A673 (cell line): Measurements from ENCODE around the gene PLN. TPM values are rescaled to one million over a fixed set of nuclear protein-coding genes. Genes with fewer than 3 reads are reported as not detected.

Experiments used
- BruUV-seq: library from RNA; stranded (reverse); fragments of 400-500 nt; replicated peaks from 2 replicates; lab custom pipeline; 2021; lab: Mats Ljungman, UMichigan
- CTCF ChIA-PET: fragments of 300-600 bp; sonication (Branson Sonifier 250); formaldehyde crosslinking; loops from one replicate; lab custom pipeline; 2022; ENCODE audit warnings: antibody characterized with exemption; lab: Charles Lee
- POLR2A ChIA-PET: fragments of 300-600 bp; sonication (Branson Sonifier 250); formaldehyde crosslinking; loops from one replicate; lab custom pipeline; 2022; ENCODE audit warnings: antibody characterized with exemption; ENCODE audit not compliant: low non-redundant PET; lab: Charles Lee
- DNase-seq: peaks from one replicate; pipeline ENCODE4 v3.0.0-alpha.2; 2015; ENCODE audit warnings: low spot score
- H3K27ac ChIP-seq: fragments of 200-600 bp; sonication (generic); 2 replicates; pipeline ENCODE4 v1.5.1; 2016; ENCODE audit warnings: mixed run types, low read depth, mild to moderate bottlenecking, mixed read lengths, antibody characterized with exemption, low read length; ENCODE audit not compliant: poor library complexity, severe bottlenecking
- H3K27me3 ChIP-seq: fragments of 200-600 bp; sonication (generic); replicated peaks from 2 replicates; pipeline ENCODE4 v1.6.1; 2017; ENCODE audit warnings: mixed run types, low read depth, mild to moderate bottlenecking, mixed read lengths, antibody characterized with exemption, low read length; ENCODE audit not compliant: insufficient read depth, poor library complexity
- H3K36me3 ChIP-seq: fragments of 200-600 bp; sonication (generic); 2 replicates; pipeline ENCODE4 v1.6.1; 2016; ENCODE audit warnings: mixed run types, mild to moderate bottlenecking, mixed read lengths, antibody characterized with exemption, low read length; ENCODE audit not compliant: insufficient read depth, poor library complexity, severe bottlenecking
- H3K4me1 ChIP-seq: fragments of 200-600 bp; sonication (generic); 2 replicates; pipeline ENCODE4 v1.6.1; 2017; ENCODE audit warnings: mixed run types, mild to moderate bottlenecking, mixed read lengths, antibody characterized with exemption, low read length; ENCODE audit not compliant: insufficient read depth, poor library complexity, severe bottlenecking
- H3K4me3 ChIP-seq: fragments of 200-600 bp; sonication (generic); 2 replicates; pipeline ENCODE4 v1.5.1; 2016; ENCODE audit warnings: low read depth, mixed run types, mild to moderate bottlenecking, mixed read lengths, low read length; ENCODE audit not compliant: poor library complexity, severe bottlenecking
- H3K9me3 ChIP-seq: fragments of 200-600 bp; sonication (generic); 2 replicates; pipeline ENCODE4 v1.6.1; 2016; ENCODE audit warnings: mixed run types, low read depth, mild to moderate bottlenecking, mixed read lengths, antibody characterized with exemption, low read length; ENCODE audit not compliant: poor library complexity, severe bottlenecking
- EZH2 ChIP-seq: fragments of 200-600 bp; sonication (generic); IDR thresholded peaks from 2 replicates; pipeline ENCODE4 v1.6.1; 2017; ENCODE audit warnings: borderline replicate concordance, low read depth, mild to moderate bottlenecking, mixed read lengths, antibody characterized with exemption, low read length; ENCODE audit not compliant: poor library complexity, severe bottlenecking
- intact Hi-C: fragments of 100-400 bp; cut with micrococcal nuclease; formaldehyde crosslinking; loops from one replicate; pipeline ENCODE4 v1.10.0; 2022; ENCODE audit not compliant: unreplicated experiment
- total RNA-seq: library from RNA; stranded (reverse); gene quantifications from 2 replicates; pipeline ENCODE4 v1.2.3, GENCODE V29; 2021
- TF ChIP-seq, protein P1 (sequence below): fragments of 300-800, 200-600 bp; sonication (generic); conservative IDR thresholded peaks from 2 replicates; pipeline ENCODE4 v1.5.1; 2017; ENCODE audit warnings: low read depth, mild to moderate bottlenecking, antibody characterized with exemption, low read length, moderate library complexity, mixed read lengths

Gene PLN
- total RNA-seq, 1 experiment from 2014 or later, result not detected

DNA sequence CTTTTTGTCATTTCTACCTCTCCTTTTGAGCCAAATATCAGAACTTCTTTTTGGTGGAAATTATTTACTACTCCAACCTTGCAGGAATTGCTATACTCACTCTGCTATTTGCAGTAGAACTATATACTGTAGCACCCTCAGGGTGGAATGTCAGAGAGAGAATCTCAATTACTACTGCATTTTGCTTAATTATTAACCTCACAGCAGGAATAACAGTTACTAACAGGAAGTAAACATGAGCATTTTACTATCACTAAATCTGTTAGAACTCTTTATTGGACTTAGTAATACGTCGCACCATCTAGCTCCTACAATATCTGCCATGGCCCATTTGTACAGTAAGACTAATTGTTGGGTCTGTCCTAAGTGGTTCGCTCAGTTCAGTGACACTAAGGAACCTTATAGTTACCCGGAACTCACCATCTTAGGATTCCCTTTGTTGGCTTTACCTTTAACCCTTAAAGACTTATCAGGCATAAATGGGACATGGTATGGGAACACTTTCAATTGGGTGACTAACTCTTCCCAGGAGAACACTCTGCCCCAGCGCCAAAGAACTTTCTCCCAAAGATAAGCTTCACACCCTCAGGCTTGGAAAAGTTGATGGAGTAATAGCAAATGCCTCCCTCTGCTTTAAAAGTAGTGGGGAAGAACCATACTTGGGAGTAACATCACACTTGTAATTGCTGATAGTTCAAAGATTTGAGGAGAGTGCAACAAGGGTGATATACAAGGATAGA, 38.8 kb downstream of the PLN start:
- no peak for DNase-seq
- intact Hi-C loops, result loop anchor here (10.0 kb wide), 1 partner anchor 612 kb away; no protein-coding TSS in a partner anchor
- H3K4me1 ChIP-seq, result no peaks in the 10 kb centered on the region
- no TSS peak for BruUV-seq
- no peak overlapping the region for H3K4me3 ChIP-seq
- no peaks in the 10 kb centered on the region for H3K9me3 ChIP-seq
- no peaks in the 10 kb centered on the region for H3K36me3 ChIP-seq
- H3K27me3 ChIP-seq, result no peaks in the 10 kb centered on the region
- CTCF ChIA-PET, result no interaction called here
- no peak for TF ChIP-seq EZH2
- TF ChIP-seq, protein P1, sequence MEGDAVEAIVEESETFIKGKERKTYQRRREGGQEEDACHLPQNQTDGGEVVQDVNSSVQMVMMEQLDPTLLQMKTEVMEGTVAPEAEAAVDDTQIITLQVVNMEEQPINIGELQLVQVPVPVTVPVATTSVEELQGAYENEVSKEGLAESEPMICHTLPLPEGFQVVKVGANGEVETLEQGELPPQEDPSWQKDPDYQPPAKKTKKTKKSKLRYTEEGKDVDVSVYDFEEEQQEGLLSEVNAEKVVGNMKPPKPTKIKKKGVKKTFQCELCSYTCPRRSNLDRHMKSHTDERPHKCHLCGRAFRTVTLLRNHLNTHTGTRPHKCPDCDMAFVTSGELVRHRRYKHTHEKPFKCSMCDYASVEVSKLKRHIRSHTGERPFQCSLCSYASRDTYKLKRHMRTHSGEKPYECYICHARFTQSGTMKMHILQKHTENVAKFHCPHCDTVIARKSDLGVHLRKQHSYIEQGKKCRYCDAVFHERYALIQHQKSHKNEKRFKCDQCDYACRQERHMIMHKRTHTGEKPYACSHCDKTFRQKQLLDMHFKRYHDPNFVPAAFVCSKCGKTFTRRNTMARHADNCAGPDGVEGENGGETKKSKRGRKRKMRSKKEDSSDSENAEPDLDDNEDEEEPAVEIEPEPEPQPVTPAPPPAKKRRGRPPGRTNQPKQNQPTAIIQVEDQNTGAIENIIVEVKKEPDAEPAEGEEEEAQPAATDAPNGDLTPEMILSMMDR, result no peak
- POLR2A ChIA-PET, result no interaction called here
- no peak overlapping the region for H3K27ac ChIP-seq

DNA sequence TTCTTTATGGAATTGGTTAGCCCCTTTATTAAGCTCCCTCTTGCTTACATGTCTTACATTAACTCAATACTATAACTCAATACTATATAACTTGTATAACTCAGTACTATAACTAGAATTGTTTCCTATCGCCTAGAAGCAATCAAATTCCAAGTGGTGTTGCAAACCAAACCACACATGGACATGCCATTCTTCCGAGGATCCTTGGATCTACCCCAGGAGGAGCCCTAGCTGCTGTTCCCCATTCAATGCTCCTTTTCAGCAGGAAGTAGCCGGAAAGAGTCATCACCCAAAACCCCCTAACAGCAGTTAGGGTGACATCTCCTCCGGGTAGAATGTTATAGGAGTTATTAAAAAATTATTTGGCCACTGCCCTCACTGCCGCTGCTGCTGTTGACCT, 40.5 kb downstream of the PLN start:
- Histone ChIP-seq H3K4me3 (no peak overlapping the region), H3K27ac (no peak overlapping the region), H3K36me3 (no peaks in the 10 kb centered on the region), H3K9me3 (no peaks in the 10 kb centered on the region), H3K4me1 (no peaks in the 10 kb centered on the region), H3K27me3 (no peaks in the 10 kb centered on the region)
- intact Hi-C loops, result loop anchor here (10.0 kb wide), 1 partner anchor 614 kb away; no protein-coding TSS in a partner anchor
- CTCF ChIA-PET, result no interaction called here
- DNase-seq, result no peak
- POLR2A ChIA-PET, result interaction anchor here (0.7 kb wide), 1 partner anchor 1626 kb away, joined by 3 read pairs; no protein-coding TSS in a partner anchor
- no peak for TF ChIP-seq EZH2
- TF ChIP-seq, protein P1, result no peak
- no TSS peak for BruUV-seq

DNA sequence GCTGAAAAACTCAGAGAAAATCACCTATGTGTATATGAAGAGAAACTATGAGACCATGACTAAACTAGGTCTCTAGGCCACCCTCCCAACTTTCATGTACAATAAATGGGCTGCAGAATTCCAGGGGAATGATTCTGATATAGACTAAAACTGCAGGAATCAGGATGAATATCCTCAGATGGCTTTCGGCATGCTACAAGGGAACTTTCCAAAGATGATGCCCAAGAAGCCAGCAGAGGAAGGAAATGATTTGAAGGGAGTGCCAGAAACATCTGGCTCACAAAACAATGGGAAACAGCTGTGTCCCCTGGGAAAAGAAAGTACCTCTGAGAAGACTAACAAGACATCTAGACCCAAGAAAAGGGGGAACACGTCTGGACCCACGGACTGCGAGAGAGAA, 41.1 kb downstream of the PLN start:
- Histone ChIP-seq H3K27ac (no peak overlapping the region), H3K4me3 (no peak overlapping the region), H3K9me3 (no peaks in the 10 kb centered on the region), H3K36me3 (no peaks in the 10 kb centered on the region), H3K27me3 (no peaks in the 10 kb centered on the region), H3K4me1 (no peaks in the 10 kb centered on the region)
- intact Hi-C loops, result loop anchor here (10.0 kb wide), 1 partner anchor 614 kb away; no protein-coding TSS in a partner anchor
- ChIA-PET CTCF (no interaction called here), POLR2A (no interaction called here)
- no TSS peak for BruUV-seq
- no peak for TF ChIP-seq EZH2
- TF ChIP-seq, protein P1, result no peak
- no peak for DNase-seq
